Right cardiac atrium (tissue), 5 donors: ENCODE measurements around the gene TMEM272. TPM values are rescaled to one million over a fixed set of nuclear protein-coding genes. Genes with fewer than 3 reads are reported as not detected.

ENCODE experiments used
- ATAC-seq, 2 donors: fragments of 200-7000 bp; cut with Tn5 transposase; one replicate each; pipeline versions ENCODE4 v1.8.0 to v1.9.1; 2020; ENCODE audit warnings: moderate library complexity in 2 of 2, mild to moderate bottlenecking in 1 of 2
- DNase-seq, 3 donors: peaks; one replicate each; pipeline ENCODE4 v3.0.0-alpha.2; 2020
- H3K27ac ChIP-seq: one replicate; pipeline ENCODE4 v1.5.1; 2013; ENCODE audit warnings: mild to moderate bottlenecking, low read length, control low read depth, moderate library complexity
- H3K27me3 ChIP-seq: one replicate; pipeline ENCODE4 v1.6.1; 2013; ENCODE audit not compliant: control insufficient read depth, insufficient read depth
- H3K4me1 ChIP-seq: one replicate; pipeline ENCODE4 v1.6.1; 2013; ENCODE audit warnings: low read length; ENCODE audit not compliant: control insufficient read depth, insufficient read depth
- H3K4me3 ChIP-seq: one replicate; pipeline ENCODE4 v1.5.1; 2013; ENCODE audit warnings: low read length, control low read depth
- H3K9me3 ChIP-seq: one replicate; pipeline ENCODE4 v1.6.1; 2013; ENCODE audit warnings: low read length; ENCODE audit not compliant: control insufficient read depth
- WGBS: extraction: QIAGEN DNeasy Blood & Tissue Kit; methylation state at CpG from one replicate; pipeline ENCODE4 v1.1.7; 2013; 5-methylcytosine and 5-hydroxymethylcytosine counted together
- intact Hi-C, 4 donors: fragments of 100-400 bp; cut with DNase I; formaldehyde crosslinking; loops; one replicate each; pipeline versions ENCODE4 v1.11.0 to v1.14.0; 2022 to 2023
- polyA plus RNA-seq: library from polyadenylated mRNA; stranded (reverse); fragments of 200-250 nt; gene quantifications from one replicate; pipeline ENCODE4 v1.2.3, GENCODE V29; 2013
- total RNA-seq, 4 donors: library from RNA; stranded (reverse); fragmentation: NEBNext Ultra II Directional; extraction: Animal tissue kit (Norgen Biotek cat#: 25700); gene quantifications; one replicate each; pipeline ENCODE4 v1.2.1, GENCODE V29; 2021
- donor health status: healthy with polysubstance abuse.
- donor health status: DM: no; HTN: yes; CAD: no.
- donor health status: DM: no; HTN: no; CAD: no.
- donor health status: DM: no; HTN: yes; CAD: no; lungs with severe emphysema.
- donor health status: DM: yes; HTN: yes; CAD: no.

Gene TMEM272
- total and polyA plus RNA-seq, 5 donors = 2.7 to 8.2 (median 4.3) TPM

DNA sequence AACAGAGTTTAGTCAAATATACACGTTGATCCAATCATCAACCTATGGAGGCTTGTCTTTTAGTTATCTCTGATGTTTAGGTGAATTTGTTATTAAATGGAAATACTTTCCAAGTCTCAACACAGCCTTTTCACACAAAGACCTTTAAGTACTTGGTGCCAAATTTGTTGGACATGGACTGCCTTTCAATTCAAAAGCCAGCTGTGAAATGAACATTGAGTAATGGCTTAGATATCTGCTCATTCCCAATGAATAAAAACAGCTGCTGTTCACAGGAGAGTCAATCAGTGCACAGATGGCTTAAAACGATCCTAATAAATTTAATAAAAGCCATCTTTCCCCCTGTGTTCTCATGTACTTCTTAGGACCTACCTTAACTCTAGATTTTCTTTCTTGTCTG lies 21.1 kb downstream of the TMEM272 start:
- intact Hi-C loops = no loop called here
- H3K9me3 ChIP-seq = no peaks in the 10 kb centered on the region
- WGBS = 62% methylated on average over 2 of the region's 2 CpGs
- DNase-seq (no peak), ATAC-seq (no peak)
- no peak overlapping the region for H3K4me3 ChIP-seq
- H3K4me1 ChIP-seq = peaks cover 9% of the 10 kb centered on the region
- no peaks in the 10 kb centered on the region for H3K27me3 ChIP-seq
- H3K27ac ChIP-seq = no peak overlapping the region

DNA sequence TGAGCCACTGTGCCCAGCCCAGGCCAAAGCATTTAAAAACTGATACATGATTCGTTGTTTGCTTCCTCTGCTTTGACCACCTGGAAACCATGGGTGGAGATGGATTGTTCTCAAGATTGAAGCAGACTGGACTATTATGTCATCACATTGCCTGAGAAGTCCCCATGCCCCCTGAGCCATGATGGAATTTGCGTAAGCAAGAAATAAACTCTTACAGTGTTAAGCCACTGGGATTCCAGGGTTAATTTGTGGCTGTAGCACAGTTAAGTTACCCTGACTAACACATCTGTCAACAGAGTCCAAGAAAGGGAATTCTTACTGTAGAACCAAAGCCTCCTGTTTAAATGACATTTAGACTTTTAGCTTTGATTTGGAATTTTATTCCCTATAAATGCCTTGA lies 21.6 kb downstream of the TMEM272 start:
- no peaks in the 10 kb centered on the region for H3K27me3 ChIP-seq
- DNase-seq = no peak
- 74% methylated on average over 2 of the region's 2 CpGs for WGBS
- no peaks in the 10 kb centered on the region for H3K9me3 ChIP-seq
- intact Hi-C loops = no loop called here
- no peak overlapping the region for H3K27ac ChIP-seq
- peaks cover 9% of the 10 kb centered on the region for H3K4me1 ChIP-seq
- H3K4me3 ChIP-seq = no peak overlapping the region
- ATAC-seq = peak in 1 of 2 donors; percentile 30

DNA sequence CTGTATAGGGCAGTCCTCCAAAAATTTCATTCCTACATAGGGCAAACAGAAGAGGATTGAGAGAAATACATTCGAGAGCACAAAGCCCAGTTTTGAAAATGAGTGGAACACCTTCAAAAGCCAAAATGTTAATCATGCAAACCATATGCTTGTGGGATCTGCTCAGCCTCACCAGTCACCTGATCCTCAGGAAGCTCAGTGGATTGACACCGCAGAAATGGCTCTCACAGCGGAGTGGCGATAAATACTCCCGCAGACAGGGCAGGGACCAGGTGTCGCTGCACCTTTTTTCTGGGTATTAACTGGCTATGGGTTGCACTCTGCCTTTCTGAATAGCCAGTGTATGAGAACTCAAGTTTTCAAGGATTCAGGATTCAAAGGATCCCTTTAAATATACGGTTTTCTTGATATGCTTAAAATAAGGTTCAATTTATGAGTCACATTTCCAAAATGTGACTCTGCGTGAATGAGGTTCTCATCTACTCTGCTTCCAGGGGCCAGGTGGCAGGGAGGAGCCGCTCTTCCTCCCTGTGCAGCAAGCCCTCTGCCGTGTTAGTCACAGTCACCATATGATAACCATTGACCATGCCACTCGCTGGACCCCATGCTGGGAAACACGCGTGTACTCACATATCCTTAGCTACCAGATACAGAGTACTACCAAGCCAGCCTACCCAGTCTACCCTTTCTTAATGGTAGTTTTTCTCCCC lies 22.7 kb downstream of the TMEM272 start:
- no peak for DNase-seq
- Histone ChIP-seq H3K9me3 (no peaks in the 10 kb centered on the region), H3K27me3 (no peaks in the 10 kb centered on the region), H3K4me3 (no peak overlapping the region), H3K4me1 (peaks cover 9% of the 10 kb centered on the region), H3K27ac (peak overlapping the region; percentile 14)
- intact Hi-C loops = no loop called here
- no peak for ATAC-seq
- 74% methylated on average over 13 of the region's 13 CpGs for WGBS

DNA sequence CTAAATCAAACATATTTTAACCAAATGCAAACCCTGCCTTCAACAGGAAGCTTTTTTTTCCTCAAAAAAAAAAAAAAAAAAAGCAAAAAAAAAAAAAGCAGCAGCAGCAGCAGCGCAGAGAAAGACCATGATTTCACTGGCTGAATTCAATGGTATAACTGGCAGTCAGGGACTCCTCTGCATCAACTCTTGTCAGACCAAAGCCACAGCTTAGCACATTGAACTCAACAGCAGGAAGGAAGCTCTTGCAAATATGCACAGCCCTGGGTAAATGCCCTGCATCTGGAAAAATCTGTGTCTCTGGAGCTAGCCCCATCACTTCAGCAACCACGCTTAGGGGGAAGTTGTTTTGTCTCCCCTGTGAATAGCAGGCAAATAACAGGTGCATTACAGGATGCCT lies 23.4 kb downstream of the TMEM272 start:
- DNase-seq (no peak), ATAC-seq (no peak)
- Histone ChIP-seq H3K27me3 (no peaks in the 10 kb centered on the region), H3K4me1 (peaks cover 8% of the 10 kb centered on the region), H3K9me3 (no peaks in the 10 kb centered on the region), H3K27ac (no peak overlapping the region), H3K4me3 (no peak overlapping the region)
- WGBS = 64% methylated on average over 2 of the region's 2 CpGs
- intact Hi-C loops = no loop called here

DNA sequence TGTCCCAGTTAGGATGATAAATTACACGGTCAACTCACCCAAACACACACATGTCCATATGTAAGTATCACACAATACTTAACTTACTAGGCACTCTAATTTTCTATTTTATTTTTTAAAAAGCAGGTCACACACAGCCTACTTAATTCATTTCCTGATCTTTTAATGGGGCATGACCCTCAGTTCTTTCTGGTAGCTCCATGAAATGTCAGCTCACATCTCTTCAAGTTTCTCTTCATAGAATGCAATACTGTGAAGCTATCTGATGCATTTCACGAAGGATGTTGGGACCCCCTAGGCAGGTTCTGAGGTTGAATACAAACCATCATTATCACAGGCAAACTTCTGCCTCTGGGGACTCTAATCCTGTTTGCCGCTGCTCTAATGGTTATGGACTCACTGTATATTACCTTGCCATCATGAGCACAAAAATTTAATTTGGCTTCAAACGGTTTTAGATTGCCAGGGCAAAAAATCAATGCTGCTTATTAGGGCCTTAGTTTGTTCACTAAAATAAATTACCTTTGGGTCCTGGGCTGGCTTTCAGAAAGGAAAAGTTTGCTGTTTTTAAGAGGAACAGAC lies 24.9 kb downstream of the TMEM272 start:
- intact Hi-C loops = no loop called here
- WGBS = 83% methylated on average over 4 of the region's 4 CpGs
- no peak for DNase-seq

DNA sequence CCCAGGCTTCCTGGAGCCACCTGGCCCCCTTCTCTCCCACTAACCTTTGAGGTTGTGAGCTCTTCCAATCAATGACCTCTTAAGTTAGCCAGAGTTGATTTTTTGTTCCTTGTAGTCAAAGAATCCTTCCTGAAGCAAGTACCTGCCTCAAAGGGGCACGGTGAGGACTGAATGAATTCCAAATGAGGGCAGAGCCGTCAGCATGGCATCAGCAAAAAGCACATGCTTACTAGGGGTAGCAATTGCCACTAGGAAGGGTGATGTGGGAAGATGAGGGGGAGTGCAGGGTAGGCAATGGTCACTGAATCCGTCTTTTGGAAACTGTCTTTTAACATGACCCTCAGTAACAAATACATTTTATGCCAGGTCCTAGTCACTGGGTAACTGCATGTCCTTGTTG lies 25.4 kb downstream of the TMEM272 start:
- no peak for ATAC-seq
- Histone ChIP-seq H3K4me3 (no peak overlapping the region), H3K4me1 (peaks cover 7% of the 10 kb centered on the region), H3K9me3 (no peaks in the 10 kb centered on the region), H3K27ac (peak overlapping the region; percentile 81), H3K27me3 (no peaks in the 10 kb centered on the region)
- no peak for DNase-seq
- intact Hi-C loops = loop anchor here in 2 of 4 donors (10.0 kb wide), 1 partner anchor 305 kb away; the partner anchor contains the start of gene NEK5 (in 2 of the 2)
- 84% methylated on average over 3 of the region's 3 CpGs for WGBS

More for the DNA sequence above, 24.9 kb downstream of the TMEM272 start:
- no peaks in the 10 kb centered on the region for H3K9me3 ChIP-seq
- no peak overlapping the region for H3K4me3 ChIP-seq
- H3K4me1 ChIP-seq = peaks cover 5% of the 10 kb centered on the region
- H3K27me3 ChIP-seq = no peaks in the 10 kb centered on the region
- ATAC-seq = no peak
- no peak overlapping the region for H3K27ac ChIP-seq

DNA sequence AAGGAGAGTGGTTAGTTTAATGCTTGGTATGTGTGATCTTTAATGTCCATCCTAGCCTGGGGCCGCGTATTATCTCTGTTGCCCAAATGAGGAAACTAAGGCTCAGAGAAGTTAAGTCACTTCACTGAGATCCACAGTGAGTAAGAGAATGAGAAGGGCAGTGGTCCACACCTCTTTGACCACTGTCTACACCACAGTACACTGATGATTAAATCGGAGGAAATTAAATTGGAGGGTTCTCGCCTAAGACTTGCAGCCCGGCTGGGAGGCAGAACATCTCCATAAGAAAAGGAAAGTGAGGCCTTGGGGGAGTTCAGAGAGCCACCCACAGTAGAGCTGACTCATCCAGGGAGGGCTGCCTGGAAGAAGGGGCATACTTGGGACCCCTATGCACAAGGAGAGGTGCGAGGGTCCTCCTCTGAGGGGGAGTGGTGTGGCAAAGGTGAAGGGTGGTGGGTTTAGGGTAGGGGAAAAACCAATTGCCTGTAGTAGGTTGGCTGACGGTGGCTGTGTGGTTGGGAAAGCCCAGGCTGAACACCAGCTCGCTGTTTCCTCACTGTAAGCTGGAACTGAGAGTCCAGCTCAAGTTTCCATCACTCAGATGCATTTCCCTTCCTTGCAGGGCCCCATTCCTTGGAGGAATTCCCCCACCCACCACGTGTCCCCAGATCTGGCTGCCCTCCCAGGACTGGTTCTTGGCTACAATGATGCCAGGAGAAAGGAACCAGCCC lies 26.0 kb downstream of the TMEM272 start:
- no peaks in the 10 kb centered on the region for H3K27me3 ChIP-seq
- DNase-seq (no peak), ATAC-seq (peak; percentile 10 to 13)
- no peak overlapping the region for H3K4me3 ChIP-seq
- H3K27ac ChIP-seq = peak overlapping the region; percentile 81
- no peaks in the 10 kb centered on the region for H3K9me3 ChIP-seq
- WGBS = 61% methylated on average over 9 of the region's 9 CpGs
- intact Hi-C loops = loop anchor here in 2 of 4 donors (10.0 kb wide), 1 partner anchor 306 kb away; the partner anchor contains the start of gene NEK5 (in 2 of the 2)
- H3K4me1 ChIP-seq = peaks cover 7% of the 10 kb centered on the region

DNA sequence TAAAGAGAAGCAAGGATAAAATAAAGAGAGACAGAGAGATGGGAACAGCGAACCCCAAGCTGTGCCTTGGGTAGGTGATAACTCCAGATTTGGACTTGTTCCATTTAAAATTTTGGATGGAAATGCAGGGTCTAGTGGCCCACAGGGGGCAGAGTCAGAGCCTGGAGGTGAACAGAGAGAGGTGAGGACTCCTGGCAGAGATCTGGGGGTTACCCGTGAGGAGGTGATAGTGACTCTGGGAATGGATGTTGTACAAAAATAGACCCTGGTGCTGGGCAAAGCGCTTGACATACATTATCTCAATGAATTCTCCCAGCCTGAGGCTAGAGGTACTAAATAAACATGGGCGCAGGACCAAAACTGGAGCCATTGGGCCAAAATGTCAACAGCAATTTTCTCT lies 26.7 kb downstream of the TMEM272 start:
- no peak overlapping the region for H3K4me3 ChIP-seq
- WGBS = 77% methylated on average over 4 of the region's 4 CpGs
- H3K27me3 ChIP-seq = no peaks in the 10 kb centered on the region
- DNase-seq = no peak
- peaks cover 7% of the 10 kb centered on the region for H3K4me1 ChIP-seq
- H3K9me3 ChIP-seq = no peaks in the 10 kb centered on the region
- H3K27ac ChIP-seq = peak overlapping the region; percentile 9
- intact Hi-C loops = loop anchor here in 2 of 4 donors (10.0 kb wide), 1 partner anchor 307 kb away; the partner anchor contains the start of gene NEK5 (in 2 of the 2)
- ATAC-seq = peak; percentile 74

DNA sequence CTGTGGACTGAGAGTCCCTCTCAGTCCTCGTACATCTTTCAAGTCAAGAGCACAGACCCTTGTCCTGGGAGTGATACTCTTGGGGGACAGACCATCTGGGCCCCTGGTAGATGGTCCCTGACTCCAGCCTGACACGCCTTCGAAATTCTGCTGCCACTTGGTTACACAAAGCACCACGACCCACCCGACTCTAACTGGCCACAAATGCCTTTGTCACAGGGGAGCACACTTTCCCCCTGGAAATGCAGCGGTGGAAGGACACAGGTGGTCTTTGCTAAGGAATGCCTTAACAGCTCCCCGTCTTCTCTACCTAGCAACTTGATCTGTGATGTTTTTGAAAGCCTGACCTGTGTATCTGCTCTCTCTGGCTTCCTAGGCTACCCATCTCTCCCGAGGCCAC lies 27.3 kb downstream of the TMEM272 start:
- 83% methylated on average over 8 of the region's 8 CpGs for WGBS
- intact Hi-C loops = loop anchor here in 2 of 4 donors (2.0 to 10.0 kb wide), 2 partner anchors 15 to 307 kb away; partner anchors contain the start of gene NEK5 (in 2 of the 2)

DNA sequence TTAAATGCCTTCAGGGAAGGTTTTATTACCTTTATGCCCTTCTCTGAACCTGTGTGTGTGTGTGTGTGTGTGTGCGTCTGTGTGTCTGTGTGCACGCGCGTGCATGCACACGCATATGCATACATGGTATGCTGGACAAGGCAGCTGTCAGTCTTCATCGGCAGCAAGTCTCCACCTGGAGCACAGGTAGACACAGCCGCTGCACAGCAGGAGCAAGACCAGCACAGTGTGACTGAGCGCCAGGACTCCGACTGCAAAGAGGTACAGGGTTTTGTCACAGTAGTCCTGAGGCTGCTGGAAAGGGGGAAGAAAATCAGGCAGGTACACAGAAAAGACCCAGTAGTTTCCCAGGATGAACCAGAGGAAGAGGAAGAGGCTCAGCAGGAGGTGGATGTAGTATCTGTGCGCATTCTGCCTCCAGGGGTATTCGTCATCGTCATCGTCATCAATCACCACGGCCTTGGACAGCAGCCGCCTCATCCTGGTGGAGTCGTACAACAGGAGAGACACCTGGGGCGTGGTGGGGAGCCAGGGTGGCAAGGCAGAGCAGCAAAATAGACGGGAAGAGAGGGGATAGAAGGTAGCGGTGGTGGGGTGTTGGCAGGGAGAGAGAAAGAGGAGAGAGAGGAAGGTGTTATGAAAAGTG lies 28.2 kb downstream of the TMEM272 start:
- intact Hi-C loops = loop anchor here in 2 of 4 donors (2.0 to 10.0 kb wide), 2 partner anchors 16 to 308 kb away; partner anchors contain the start of gene NEK5 (in 2 of the 2)
- Histone ChIP-seq H3K27ac (no peak overlapping the region), H3K9me3 (no peaks in the 10 kb centered on the region), H3K4me3 (no peak overlapping the region), H3K4me1 (peaks cover 7% of the 10 kb centered on the region), H3K27me3 (no peaks in the 10 kb centered on the region)
- DNase-seq (no peak), ATAC-seq (no peak)
- WGBS = 82% methylated on average over 19 of the region's 19 CpGs

More for the DNA sequence above, 27.3 kb downstream of the TMEM272 start:
- Histone ChIP-seq H3K27me3 (no peaks in the 10 kb centered on the region), H3K27ac (peak overlapping the region; percentile 9), H3K4me3 (no peak overlapping the region), H3K9me3 (no peaks in the 10 kb centered on the region), H3K4me1 (peaks cover 7% of the 10 kb centered on the region)
- ATAC-seq (no peak), DNase-seq (no peak)
